DMS79 (cell line): ENCODE data around the gene PPP1R13B.

ENCODE experiments used
- DNase-seq: peaks from one replicate; lab custom pipeline; 2025; lab: John Stamatoyannopoulos, UW

PPP1R13B gene

GRCh38 chr14:103729496-103730448 is 117.6 kb downstream of the PPP1R13B start:
- no peak for DNase-seq

- peak; percentile 76 for DNase-seq
Measured at GRCh38 chr14:103728721-103729120, 118.7 kb downstream of the PPP1R13B start.

GRCh38 chr14:103728141-103728540 is 119.2 kb downstream of the PPP1R13B start:
- DNase-seq, result no peak

GRCh38 chr14:103727313-103727980 is 119.9 kb downstream of the PPP1R13B start:
- DNase-seq, result no peak

GRCh38 chr14:103726474-103726873 is 120.9 kb downstream of the PPP1R13B start:
- DNase-seq, result no peak

GRCh38 chr14:103725739-103726395 is 121.5 kb downstream of the PPP1R13B start:
- DNase-seq, result no peak

- no peak for DNase-seq
Measured at GRCh38 chr14:103725001-103725682, 122.2 kb downstream of the PPP1R13B start.

- no peak for DNase-seq
Measured at GRCh38 chr14:103724116-103724515, 123.3 kb downstream of the PPP1R13B start.

- DNase-seq, result no peak
Measured at GRCh38 chr14:103723748-103724081, 123.7 kb downstream of the PPP1R13B start.

- DNase-seq, result no peak
Measured at GRCh38 chr14:103721334-103722120, 125.8 kb downstream of the PPP1R13B start.

GRCh38 chr14:103719751-103720150 is 127.6 kb downstream of the PPP1R13B start:
- no peak for DNase-seq

GRCh38 chr14:103718572-103718971 is 128.8 kb downstream of the PPP1R13B start:
- DNase-seq, result no peak

- no peak for DNase-seq
Measured at GRCh38 chr14:103716899-103717411, 130.4 kb downstream of the PPP1R13B start.

GRCh38 chr14:103716091-103716801 is 131.1 kb downstream of the PPP1R13B start:
- no peak for DNase-seq

GRCh38 chr14:103715052-103716000 is 132.0 kb downstream of the PPP1R13B start, which contains the start of the genes XRCC3 and ZFYVE21:
XRCC3 (minus strand) TSS chr14:103715451; CDS start chr14:103711087, 4,364 bp downstream.
ZFYVE21 (plus strand) TSS chr14:103715810; CDS start chr14:103715842, 32 bp downstream.
- peak; percentile 100 for DNase-seq

GRCh38 chr14:103714063-103714724 is 133.2 kb downstream of the PPP1R13B start:
- no peak for DNase-seq

- no peak for DNase-seq
Measured at GRCh38 chr14:103713304-103714062, 133.9 kb downstream of the PPP1R13B start.
